IPS-18a (cell line): ENCODE results near the gene SAMD3.
"Not testable (repeated sequence)": the region's sequence is repeated elsewhere in the genome, so short reads cannot be mapped to it uniquely, and the experiment has no call there.

Source experiments
- H3K27ac ChIP-seq: one replicate; pipeline ENCODE4 v1.5.1; 2013; ENCODE audit warnings: low read length
- H3K27me3 ChIP-seq: one replicate; pipeline ENCODE4 v1.6.1; 2013; ENCODE audit warnings: mild to moderate bottlenecking, low read length; ENCODE audit not compliant: control insufficient read depth, insufficient read depth
- H3K36me3 ChIP-seq: one replicate; pipeline ENCODE4 v1.6.1; 2013; ENCODE audit warnings: low read depth, low read length; ENCODE audit not compliant: control insufficient read depth
- H3K4me1 ChIP-seq: one replicate; pipeline ENCODE4 v1.6.1; 2013; ENCODE audit warnings: low read depth, low read length; ENCODE audit not compliant: control insufficient read depth
- H3K4me3 ChIP-seq: one replicate; pipeline ENCODE4 v1.5.1; 2013; ENCODE audit warnings: low read length
- H3K9ac ChIP-seq: one replicate; pipeline ENCODE4 v1.6.1; 2013; ENCODE audit warnings: mild to moderate bottlenecking, low read length, moderate library complexity
- H3K9me3 ChIP-seq: one replicate; pipeline ENCODE4 v1.6.1; 2013; ENCODE audit warnings: low read depth, low read length; ENCODE audit not compliant: control insufficient read depth

The SAMD3 gene

GRCh38 chr6:130189531-130190397 lies 33.0 kb downstream of the SAMD3 start:
- Histone ChIP-seq H3K4me1 (peaks cover 27% of the 10 kb centered on the region), H3K27ac (no peak overlapping the region), H3K4me3 (no peak overlapping the region), H3K27me3 (no peaks in the 10 kb centered on the region), H3K9ac (no peak overlapping the region), H3K9me3 (no peaks in the 10 kb centered on the region), H3K36me3 (no peaks in the 10 kb centered on the region)

- Histone ChIP-seq H3K9ac (no peak overlapping the region), H3K27me3 (no peaks in the 10 kb centered on the region), H3K36me3 (no peaks in the 10 kb centered on the region), H3K4me1 (peaks cover 27% of the 10 kb centered on the region), H3K27ac (no peak overlapping the region), H3K4me3 (no peak overlapping the region), H3K9me3 (no peaks in the 10 kb centered on the region)
These were observed 34.4 kb downstream of the SAMD3 start for GRCh38 chr6:130188207-130188899.

GRCh38 chr6:130187335-130188206 lies 35.2 kb downstream of the SAMD3 start:
- H3K27me3 ChIP-seq: no peaks in the 10 kb centered on the region
- H3K9me3 ChIP-seq: no peaks in the 10 kb centered on the region
- H3K4me3 ChIP-seq: no peak overlapping the region
- H3K9ac ChIP-seq: no peak overlapping the region
- H3K36me3 ChIP-seq: no peaks in the 10 kb centered on the region
- peaks cover 27% of the 10 kb centered on the region for H3K4me1 ChIP-seq
- H3K27ac ChIP-seq: no peak overlapping the region

GRCh38 chr6:130185658-130186057 lies 37.1 kb downstream of the SAMD3 start:
- H3K9ac ChIP-seq: no peak overlapping the region
- peaks cover 14% of the 10 kb centered on the region for H3K4me1 ChIP-seq
- H3K36me3 ChIP-seq: no peaks in the 10 kb centered on the region
- no peak overlapping the region for H3K4me3 ChIP-seq
- H3K27me3 ChIP-seq: no peaks in the 10 kb centered on the region
- no peak overlapping the region for H3K27ac ChIP-seq
- H3K9me3 ChIP-seq: no peaks in the 10 kb centered on the region

GRCh38 chr6:130183271-130184222 lies 39.2 kb downstream of the SAMD3 start:
- H3K27me3 ChIP-seq: no peaks in the 10 kb centered on the region
- no peaks in the 10 kb centered on the region for H3K36me3 ChIP-seq
- peaks cover 6% of the 10 kb centered on the region for H3K4me1 ChIP-seq
- H3K27ac ChIP-seq: no peak overlapping the region
- H3K9ac ChIP-seq: no peak overlapping the region
- no peaks in the 10 kb centered on the region for H3K9me3 ChIP-seq
- no peak overlapping the region for H3K4me3 ChIP-seq

- Histone ChIP-seq H3K27me3 (no peaks in the 10 kb centered on the region), H3K4me1 (no peaks in the 10 kb centered on the region), H3K27ac (no peak overlapping the region), H3K9me3 (no peaks in the 10 kb centered on the region), H3K4me3 (no peak overlapping the region), H3K9ac (no peak overlapping the region), H3K36me3 (no peaks in the 10 kb centered on the region)
These were observed 40.3 kb downstream of the SAMD3 start for GRCh38 chr6:130182466-130182865.

GRCh38 chr6:130178692-130179091 lies 44.1 kb downstream of the SAMD3 start:
- no peak overlapping the region for H3K27ac ChIP-seq
- H3K9ac ChIP-seq: no peak overlapping the region
- no peaks in the 10 kb centered on the region for H3K27me3 ChIP-seq
- no peaks in the 10 kb centered on the region for H3K36me3 ChIP-seq
- no peaks in the 10 kb centered on the region for H3K9me3 ChIP-seq
- H3K4me3 ChIP-seq: no peak overlapping the region
- H3K4me1 ChIP-seq: no peaks in the 10 kb centered on the region

- no peaks in the 10 kb centered on the region for H3K9me3 ChIP-seq
- H3K4me1 ChIP-seq: no peaks in the 10 kb centered on the region
- no peak overlapping the region for H3K9ac ChIP-seq
- H3K27ac ChIP-seq: no peak overlapping the region
- no peak overlapping the region for H3K4me3 ChIP-seq
- H3K36me3 ChIP-seq: no peaks in the 10 kb centered on the region
- H3K27me3 ChIP-seq: no peaks in the 10 kb centered on the region
These were observed 46.4 kb downstream of the SAMD3 start for GRCh38 chr6:130176378-130176777.

- H3K4me3 ChIP-seq, H3K36me3 ChIP-seq, H3K27me3 ChIP-seq, H3K27ac ChIP-seq, H3K9ac ChIP-seq, H3K9me3 ChIP-seq, H3K4me1 ChIP-seq: not testable (repeated sequence)
These were observed 49.3 kb downstream of the SAMD3 start for GRCh38 chr6:130173377-130174004.

- H3K4me1 ChIP-seq: not testable (repeated sequence)
These were observed 52.6 kb downstream of the SAMD3 start for GRCh38 chr6:130170160-130170559.

More at GRCh38 chr6:130170160-130170559, 52.6 kb downstream of the SAMD3 start:
- not testable (repeated sequence) for H3K27ac ChIP-seq, H3K36me3 ChIP-seq, H3K27me3 ChIP-seq, H3K9me3 ChIP-seq, H3K4me3 ChIP-seq, H3K9ac ChIP-seq
